Astrocyte (in vitro differentiated cells and primary cell): ENCODE results near the gene ST6GALNAC3. TPM values are rescaled to one million over a fixed set of nuclear protein-coding genes. Genes with fewer than 3 reads are reported as not detected.

Experiments used
- DNase-seq: peaks from one replicate; pipeline ENCODE4 v3.0.0-alpha.2; 2010; ENCODE audit warnings: low read depth
- FAIRE-seq: peaks from 2 replicates; lab custom pipeline; 2011; peaks lifted over from hg19 to GRCh38; lab: Jason Lieb, UNC
- H2AFZ ChIP-seq: 2 replicates; pipeline ENCODE4 v1.6.0; 2012; ENCODE audit warnings: low read depth, low read length, inconsistent platforms
- H3K27ac ChIP-seq: 2 replicates; pipeline ENCODE4 v1.5.1; 2011; ENCODE audit warnings: low read depth, low read length, inconsistent platforms
- H3K27me3 ChIP-seq: 2 replicates; pipeline ENCODE4 v1.6.0; 2011; ENCODE audit warnings: low read length, inconsistent platforms; ENCODE audit not compliant: insufficient read depth
- H3K36me3 ChIP-seq: 2 replicates; pipeline ENCODE4 v1.5.1; 2011; ENCODE audit warnings: low read length, inconsistent platforms; ENCODE audit not compliant: insufficient read depth
- H3K4me1 ChIP-seq: 2 replicates; pipeline ENCODE4 v1.5.1; 2011; ENCODE audit warnings: low read length, inconsistent platforms; ENCODE audit not compliant: insufficient read depth
- H3K4me2 ChIP-seq: 2 replicates; pipeline ENCODE4 v1.6.0; 2012; ENCODE audit warnings: low read length, inconsistent platforms
- H3K4me3 ChIP-seq: 2 replicates; pipeline ENCODE4 v1.5.1; 2011; ENCODE audit warnings: low read depth, mild to moderate bottlenecking, low read length, inconsistent platforms; ENCODE audit not compliant: insufficient read depth
- H3K79me2 ChIP-seq: 2 replicates; pipeline ENCODE4 v1.6.0; 2012; ENCODE audit warnings: mild to moderate bottlenecking, low read length, inconsistent platforms; ENCODE audit not compliant: insufficient read depth
- H3K9ac ChIP-seq: 2 replicates; pipeline ENCODE4 v1.6.0; 2012; ENCODE audit warnings: mild to moderate bottlenecking, low read length, inconsistent platforms
- H3K9me3 ChIP-seq: 2 replicates; pipeline ENCODE4 v1.5.1; 2012; ENCODE audit warnings: low read depth, mild to moderate bottlenecking, low read length, inconsistent platforms; ENCODE audit not compliant: insufficient read depth
- H4K20me1 ChIP-seq: 2 replicates; pipeline ENCODE4 v1.6.0; 2012; ENCODE audit warnings: low read length, inconsistent platforms; ENCODE audit not compliant: insufficient read depth
- H3K27ac Mint-ChIP-seq: one replicate; pipeline ENCODE4 v1.8.0; 2021; ENCODE audit warnings: mild to moderate bottlenecking, mixed read lengths; ENCODE audit not compliant: unreplicated experiment
- H3K27me3 Mint-ChIP-seq: one replicate; pipeline ENCODE4 v1.8.0; 2021; ENCODE audit warnings: low read depth, mixed read lengths; ENCODE audit not compliant: unreplicated experiment
- H3K36me3 Mint-ChIP-seq: one replicate; pipeline ENCODE4 v1.8.0; 2021; ENCODE audit warnings: low read depth, mixed read lengths; ENCODE audit not compliant: unreplicated experiment
- H3K4me1 Mint-ChIP-seq: one replicate; pipeline ENCODE4 v1.8.0; 2021; ENCODE audit warnings: low read depth, mixed read lengths; ENCODE audit not compliant: unreplicated experiment
- H3K4me3 Mint-ChIP-seq: one replicate; pipeline ENCODE4 v1.8.0; 2021; ENCODE audit warnings: mild to moderate bottlenecking, moderate library complexity, mixed read lengths; ENCODE audit not compliant: unreplicated experiment
- H3K9me3 Mint-ChIP-seq: one replicate; pipeline ENCODE4 v1.8.0; 2021; ENCODE audit warnings: mild to moderate bottlenecking, mixed read lengths; ENCODE audit not compliant: unreplicated experiment
- CTCF ChIP-seq: IDR thresholded peaks from 2 replicates; pipeline ENCODE4 v1.5.1; 2011; ENCODE audit warnings: low read depth, mild to moderate bottlenecking, inconsistent platforms, low read length, moderate library complexity; ENCODE audit not compliant: insufficient read depth
- EZH2 ChIP-seq: IDR thresholded peaks from 2 replicates; pipeline ENCODE4 v1.6.1; 2012; ENCODE audit warnings: mild to moderate bottlenecking, low read length, inconsistent platforms; ENCODE audit not compliant: insufficient read depth
- total RNA-seq: library from RNA; stranded (reverse); gene quantifications from 2 replicates; pipeline ENCODE4 v1.2.1, GENCODE V29; 2021

ST6GALNAC3 gene
- total RNA-seq, 1 donor from 2014 or later, result 3.2 TPM

GRCh38 chr1:76048219-76048618 lies 26.3 kb upstream of the ST6GALNAC3 start:
- H3K4me3 ChIP-seq, result no peak overlapping the region
- no peak overlapping the region for H3K27ac ChIP-seq
- no peaks in the 10 kb centered on the region for H3K27me3 ChIP-seq
- H3K9ac ChIP-seq, result no peak overlapping the region
- H3K79me2 ChIP-seq, result no peaks in the 10 kb centered on the region
- H2AFZ ChIP-seq, result no peak overlapping the region
- H3K4me1 Mint-ChIP-seq, result peaks cover 6% of the 10 kb centered on the region
- TF ChIP-seq EZH2 (no peak), CTCF (no peak)
- DNase-seq, result no peak
- no peaks in the 10 kb centered on the region for H3K4me1 ChIP-seq
- H3K36me3 Mint-ChIP-seq, result no peaks in the 10 kb centered on the region
- FAIRE-seq, result no peak
- no peaks in the 10 kb centered on the region for H3K36me3 ChIP-seq
- H3K9me3 ChIP-seq, result no peaks in the 10 kb centered on the region
- H4K20me1 ChIP-seq, result no peaks in the 10 kb centered on the region
- no peak overlapping the region for H3K4me3 Mint-ChIP-seq
- no peak overlapping the region for H3K27ac Mint-ChIP-seq
- no peak overlapping the region for H3K4me2 ChIP-seq
- H3K9me3 Mint-ChIP-seq, result no peaks in the 10 kb centered on the region
- no peaks in the 10 kb centered on the region for H3K27me3 Mint-ChIP-seq

GRCh38 chr1:76048926-76049325 lies 25.6 kb upstream of the ST6GALNAC3 start:
- H3K27ac Mint-ChIP-seq, result no peak overlapping the region

More at GRCh38 chr1:76048926-76049325, 25.6 kb upstream of the ST6GALNAC3 start:
- Histone ChIP-seq H4K20me1 (no peaks in the 10 kb centered on the region), H3K27me3 (no peaks in the 10 kb centered on the region), H3K36me3 (no peaks in the 10 kb centered on the region), H2AFZ (no peak overlapping the region), H3K79me2 (no peaks in the 10 kb centered on the region), H3K9me3 (no peaks in the 10 kb centered on the region), H3K9ac (no peak overlapping the region), H3K4me3 (no peak overlapping the region), H3K4me2 (no peak overlapping the region), H3K27ac (no peak overlapping the region), H3K4me1 (no peaks in the 10 kb centered on the region)
- H3K4me1 Mint-ChIP-seq, result peaks cover 6% of the 10 kb centered on the region
- no peaks in the 10 kb centered on the region for H3K27me3 Mint-ChIP-seq
- no peak for TF ChIP-seq CTCF
- TF ChIP-seq EZH2, result no peak
- H3K36me3 Mint-ChIP-seq, result no peaks in the 10 kb centered on the region
- no peaks in the 10 kb centered on the region for H3K9me3 Mint-ChIP-seq
- no peak for FAIRE-seq
- no peak for DNase-seq
- H3K4me3 Mint-ChIP-seq, result no peak overlapping the region
